GM18498 (cell line): Measurements from ENCODE around the gene TIMM17A.
"Not testable (repeated sequence)": the region's sequence is repeated elsewhere in the genome, so short reads cannot be mapped to it uniquely, and the experiment has no call there.

Source experiments
- ATAC-seq: cut with Tn5 transposase; IDR thresholded peaks from one replicate; pipeline ENCODE4 v1.9.1; 2021; ENCODE audit warnings: mild to moderate bottlenecking, moderate library complexity; ENCODE audit not compliant: unreplicated experiment

The TIMM17A gene

DNA sequence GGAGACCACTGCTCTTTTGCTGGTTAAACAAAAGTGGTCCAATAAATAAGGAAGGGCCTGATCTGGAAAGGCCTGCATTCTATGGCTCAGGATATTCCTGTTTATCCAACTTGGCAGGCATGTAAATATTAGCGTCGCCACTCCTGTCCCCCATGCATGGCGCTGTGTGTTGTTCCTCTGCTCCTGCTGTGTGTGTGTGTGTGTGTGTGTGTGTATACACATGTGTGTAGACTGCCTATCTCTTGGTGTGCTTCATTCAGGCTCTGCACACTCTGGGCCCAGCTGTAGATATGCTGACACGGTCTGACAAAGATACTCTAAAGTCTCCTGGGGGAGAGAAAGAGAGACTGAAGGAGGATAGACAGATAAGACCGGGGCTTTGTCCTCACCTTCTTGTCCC is 15.7 kb upstream of the TIMM17A start:
- no peak for ATAC-seq

DNA sequence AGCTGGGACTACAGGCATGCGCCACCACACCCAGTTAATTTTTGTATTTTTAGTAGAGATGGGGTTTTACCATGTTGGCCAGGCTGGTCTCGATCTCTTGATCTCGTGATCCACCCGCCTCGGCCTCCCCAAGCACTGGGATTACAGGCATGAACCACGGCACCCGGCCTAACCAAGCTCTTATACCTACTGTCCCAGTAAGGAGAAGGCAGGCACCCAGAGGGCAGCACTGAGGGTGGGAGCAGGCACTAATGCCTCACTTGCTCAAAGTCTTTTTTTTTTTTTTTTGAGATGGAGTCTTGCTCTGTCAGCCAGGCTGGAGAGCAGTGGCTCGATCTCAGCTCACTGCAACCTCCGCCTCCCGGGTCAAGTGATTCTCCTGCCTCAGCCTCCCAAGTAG is 15.0 kb upstream of the TIMM17A start:
- ATAC-seq, result not testable (repeated sequence)

DNA sequence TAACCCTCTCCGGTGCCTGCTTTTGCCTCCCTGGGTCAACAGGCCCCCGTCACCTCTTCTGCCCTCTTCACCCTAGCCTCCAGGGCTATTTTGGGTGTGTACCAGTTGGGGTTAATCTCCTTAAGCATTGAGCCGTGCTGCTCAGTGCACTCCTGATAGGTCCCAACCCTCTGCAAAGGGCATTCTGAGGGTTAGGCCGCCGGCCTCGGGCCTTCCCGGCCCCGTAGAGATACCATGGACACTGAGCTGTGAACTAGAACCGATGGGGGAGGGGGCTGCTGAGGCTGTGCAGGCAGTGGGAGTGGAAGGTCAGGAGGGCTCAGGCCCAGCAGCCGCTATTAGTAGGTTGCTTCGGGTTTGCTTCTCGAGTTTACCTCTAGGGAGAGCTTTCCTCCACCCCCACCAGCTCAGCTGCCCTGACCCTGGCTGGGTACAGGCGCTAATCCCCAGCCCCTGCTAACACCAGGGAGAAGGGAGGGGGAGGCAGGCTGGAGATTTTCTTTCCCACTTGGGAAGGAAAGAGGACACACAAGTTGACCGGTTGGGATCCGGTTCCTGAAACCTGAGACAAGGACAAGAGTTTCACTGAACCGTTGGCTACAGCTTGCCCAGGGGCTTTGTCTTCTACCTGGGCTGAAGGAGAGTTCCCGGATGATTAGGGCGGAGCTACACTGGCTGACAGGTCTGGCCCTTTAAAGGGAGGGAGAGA is 13.7 kb upstream of the TIMM17A start:
- ATAC-seq, result no peak

DNA sequence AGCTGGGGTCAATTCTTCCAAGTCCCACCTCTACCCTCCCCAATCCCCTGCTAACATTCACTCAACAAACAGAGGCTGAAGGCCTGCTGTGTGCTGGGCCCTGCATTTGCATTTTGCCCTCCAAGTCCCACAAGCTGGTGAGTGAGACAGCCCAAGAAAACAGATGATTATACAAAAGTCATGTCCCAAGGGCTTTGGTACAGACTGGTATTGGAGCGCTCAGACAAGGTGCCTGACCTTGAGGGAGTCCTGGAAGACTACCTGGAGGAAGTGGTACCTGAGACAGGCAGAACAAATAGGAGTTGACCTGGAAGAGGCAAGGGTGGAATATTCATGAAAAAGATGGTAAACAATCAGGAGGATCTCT is 13.2 kb upstream of the TIMM17A start:
- ATAC-seq, result no peak

DNA sequence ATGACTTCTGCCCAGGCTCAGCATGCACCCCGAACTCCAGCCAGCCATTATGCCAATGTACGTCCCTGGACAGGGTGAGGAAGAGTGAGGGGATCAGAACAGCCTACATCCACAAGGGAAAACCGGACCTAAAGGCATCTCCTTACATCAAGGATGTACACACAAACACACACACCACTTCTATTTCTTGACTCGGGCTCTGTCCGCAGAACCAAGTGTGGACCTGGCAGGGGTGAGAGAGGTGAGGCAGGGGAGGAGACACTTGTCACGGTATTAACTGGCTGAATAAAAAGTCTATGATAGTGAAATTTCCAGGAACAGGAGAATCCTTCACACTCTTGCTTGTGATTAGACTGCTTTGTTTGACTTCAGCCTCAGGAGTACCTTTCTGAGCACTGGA is 11.3 kb upstream of the TIMM17A start:
- ATAC-seq, result no peak

DNA sequence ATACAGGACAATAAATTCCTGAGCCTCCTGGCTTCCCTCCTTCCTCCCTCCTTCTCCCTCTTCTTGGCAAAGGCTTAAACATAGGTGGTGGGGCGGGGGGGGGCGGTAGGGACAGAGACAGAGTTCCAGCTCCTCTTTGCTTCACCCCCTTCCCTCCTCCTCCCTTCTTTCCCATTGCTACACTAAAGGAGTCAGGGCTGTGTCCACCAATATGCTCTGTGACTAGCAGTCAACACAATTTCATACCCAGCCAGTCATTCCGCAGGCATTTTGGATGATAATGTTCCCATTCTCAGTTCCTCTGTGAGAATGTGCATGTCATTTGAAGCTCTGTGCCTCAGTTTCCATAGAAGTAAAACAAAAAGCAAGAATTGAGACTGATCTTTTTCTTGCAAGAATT is 10.7 kb upstream of the TIMM17A start:
- ATAC-seq, result no peak

DNA sequence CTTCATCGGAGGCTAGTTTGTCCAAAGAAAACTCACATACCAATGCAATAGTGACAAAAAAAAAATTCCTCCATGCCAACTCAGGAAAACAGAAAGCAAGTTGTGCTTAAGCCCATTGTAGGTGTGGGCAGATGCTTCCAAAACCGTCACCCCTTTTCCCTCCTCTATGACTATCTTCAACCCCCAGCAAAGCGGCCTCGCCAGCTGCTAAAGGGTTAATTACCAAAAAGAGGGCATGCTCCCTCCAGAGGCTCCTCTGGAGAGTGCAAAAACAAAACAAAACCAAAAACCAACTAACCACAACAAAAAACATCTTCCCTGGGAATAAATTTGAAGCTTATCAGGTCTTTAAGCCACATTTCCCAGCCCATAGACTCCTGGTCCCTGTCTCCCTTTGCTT is 10.1 kb upstream of the TIMM17A start:
- no peak for ATAC-seq

DNA sequence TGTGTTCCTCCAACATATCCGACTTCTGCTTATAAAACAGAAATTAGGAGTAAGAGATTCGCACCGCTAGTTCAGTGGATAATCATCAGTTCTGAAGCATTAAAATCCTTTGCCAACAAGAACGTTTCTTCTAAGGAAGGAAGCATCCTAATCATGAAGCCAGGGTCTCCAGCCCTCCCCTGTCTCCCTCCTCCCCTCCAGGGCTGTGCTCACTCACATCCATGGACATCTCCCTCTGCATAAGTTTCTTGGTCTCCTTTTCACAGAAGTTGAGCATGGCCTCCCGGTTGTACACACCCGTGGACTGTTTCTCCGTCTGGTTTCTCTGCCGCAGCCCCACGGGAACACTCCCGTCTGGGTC is 9.5 kb upstream of the TIMM17A start:
- no peak for ATAC-seq

DNA sequence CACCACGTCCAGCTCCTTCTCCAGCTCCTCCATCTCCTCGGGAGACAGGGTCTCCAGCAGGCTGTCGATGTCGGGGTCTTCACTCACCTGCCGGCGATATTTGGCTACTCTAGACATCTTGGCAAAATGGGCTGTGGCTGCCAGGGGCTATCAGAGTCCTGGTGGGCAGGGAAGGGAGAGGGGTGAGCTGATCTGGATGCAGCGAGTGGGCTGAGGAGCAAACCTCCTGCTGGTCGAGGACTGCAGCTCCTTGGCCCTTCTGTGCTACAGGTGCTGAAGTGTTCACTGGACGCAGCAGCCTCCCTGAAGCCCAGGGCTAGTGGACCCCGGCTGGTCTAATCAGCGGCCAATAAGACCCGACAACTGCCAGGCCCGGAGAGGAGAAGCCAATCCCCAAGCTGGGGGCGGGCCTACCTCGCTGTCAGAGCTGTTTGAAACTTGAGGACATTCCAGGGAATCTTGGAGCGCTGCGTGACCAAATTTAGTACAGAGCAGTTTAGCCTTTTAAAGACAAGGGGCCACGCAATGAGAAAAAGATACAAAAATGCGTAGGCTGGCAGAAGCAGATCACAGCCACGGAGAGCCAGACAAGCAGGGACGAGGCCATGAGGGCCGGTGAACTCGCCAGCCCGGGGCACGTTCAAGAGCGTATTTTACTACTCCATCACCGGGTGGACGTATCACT is 8.9 kb upstream of the TIMM17A start, which contains the start of gene LMOD1:
LMOD1 (minus strand) TSS at position 325 of the 685 bp plus-strand sequence; CDS start at position 117, 208 bp downstream.
- ATAC-seq, result no peak

DNA sequence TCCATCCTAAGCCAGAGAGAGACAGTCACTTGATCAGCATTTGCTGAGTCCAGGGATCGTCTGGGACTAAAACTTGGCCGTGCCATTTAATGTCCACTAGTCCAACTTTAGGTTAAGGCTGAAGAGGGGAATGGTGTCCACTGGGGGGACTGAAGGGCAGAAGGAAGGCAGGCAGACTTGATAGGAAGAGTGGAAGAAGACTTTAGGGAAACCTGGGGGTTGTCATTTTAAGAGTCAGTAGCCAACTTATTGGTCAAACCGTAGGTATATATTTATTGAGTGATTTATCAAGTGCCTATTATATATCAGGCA is 7.7 kb upstream of the TIMM17A start:
- no peak for ATAC-seq

DNA sequence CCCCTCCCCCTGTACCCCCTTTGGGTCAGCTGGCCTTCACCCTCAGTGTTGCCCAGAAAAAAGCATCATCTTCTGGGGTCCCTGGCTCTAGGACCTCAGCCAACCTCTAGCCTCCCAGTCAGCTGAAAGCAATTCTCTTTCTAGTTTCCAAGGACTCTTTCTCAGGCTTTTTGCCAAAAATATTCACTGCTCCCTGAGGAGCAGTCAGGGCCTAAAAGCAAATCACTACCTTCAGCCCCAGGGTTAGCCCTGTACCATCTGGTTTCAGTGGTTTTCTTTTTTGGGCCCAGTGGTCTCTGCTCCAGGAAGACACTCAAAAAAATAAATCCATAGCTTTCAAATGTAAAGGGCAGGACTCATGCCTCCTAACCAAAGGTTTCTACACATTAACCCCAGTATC is 5.8 kb upstream of the TIMM17A start:
- ATAC-seq, result no peak

DNA sequence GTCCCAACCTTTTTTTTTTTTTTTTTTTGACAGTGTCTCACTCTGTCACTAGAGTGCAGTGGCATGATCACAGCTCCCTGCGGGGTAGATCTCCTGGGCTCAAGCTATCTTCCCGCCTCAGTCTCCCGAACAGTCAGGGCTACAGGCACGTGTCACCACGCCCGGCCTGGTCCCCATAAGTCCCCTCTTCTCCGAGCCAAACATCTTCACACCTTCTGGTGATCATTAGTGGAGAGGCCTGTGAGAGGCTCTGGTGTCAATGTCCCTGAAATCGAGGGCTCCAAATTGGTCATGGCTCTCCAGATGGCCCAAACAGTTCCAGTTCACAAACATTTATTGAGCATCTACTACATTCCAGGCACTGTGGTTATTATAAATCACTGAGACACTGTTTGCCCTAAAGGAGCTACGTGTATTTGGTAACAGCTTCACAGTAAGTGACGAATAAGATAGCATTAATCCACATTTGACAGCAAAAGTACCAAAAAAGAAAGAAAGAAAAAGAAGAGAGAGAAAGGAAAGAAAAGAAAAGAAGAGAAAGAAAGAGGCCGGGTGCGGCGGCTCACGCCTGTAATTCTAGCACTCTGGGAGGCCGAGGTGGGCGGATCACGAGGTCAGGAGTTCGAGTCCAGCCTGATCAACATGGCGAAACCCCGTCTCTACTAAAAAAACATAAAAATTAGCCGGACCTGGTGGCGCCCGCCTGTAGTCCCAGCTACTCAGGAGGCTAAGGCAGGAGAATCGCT is 867 bp upstream of the TIMM17A start:
- no peak for ATAC-seq

DNA sequence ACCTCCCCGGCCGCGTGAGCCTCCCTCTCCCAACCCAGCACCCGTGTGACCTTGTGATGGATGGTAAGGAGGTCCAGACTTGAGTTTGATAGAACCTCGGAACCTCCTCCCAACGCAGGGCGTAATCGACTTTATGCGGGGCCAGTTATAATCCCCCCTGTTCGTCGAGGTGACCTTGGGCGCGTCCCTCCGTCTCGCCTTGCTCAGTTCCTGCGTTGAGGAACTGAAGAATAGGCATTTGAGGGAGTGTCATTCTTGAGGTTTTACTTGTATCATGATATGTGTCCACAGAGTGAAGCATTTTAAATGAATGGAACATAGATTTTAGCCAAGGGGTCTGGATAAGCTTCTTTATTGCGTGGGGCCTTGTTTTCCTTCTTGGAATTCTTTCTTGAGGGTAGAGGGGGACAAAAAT is 433 bp downstream of the TIMM17A start:
- peak; percentile 37 for ATAC-seq

DNA sequence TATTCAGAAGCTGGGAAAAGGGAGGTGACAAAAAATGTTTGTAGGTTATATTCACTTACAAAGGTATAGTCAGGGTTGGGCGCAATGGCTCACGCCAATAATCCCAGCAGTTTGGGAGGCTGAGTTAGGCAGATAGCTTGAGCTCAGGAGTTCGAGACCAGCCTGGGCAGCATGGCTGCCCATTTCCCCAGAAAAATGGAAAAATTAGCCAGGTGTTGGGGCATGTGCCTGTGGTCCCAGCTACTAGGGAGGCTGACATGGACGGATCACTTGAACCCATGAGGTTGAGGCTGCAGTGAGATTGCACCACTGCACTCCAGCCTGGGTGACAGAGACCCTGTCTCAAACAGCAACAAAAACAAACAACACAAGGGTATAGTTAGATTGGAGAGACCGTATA is 3.0 kb downstream of the TIMM17A start:
- ATAC-seq, result no peak

DNA sequence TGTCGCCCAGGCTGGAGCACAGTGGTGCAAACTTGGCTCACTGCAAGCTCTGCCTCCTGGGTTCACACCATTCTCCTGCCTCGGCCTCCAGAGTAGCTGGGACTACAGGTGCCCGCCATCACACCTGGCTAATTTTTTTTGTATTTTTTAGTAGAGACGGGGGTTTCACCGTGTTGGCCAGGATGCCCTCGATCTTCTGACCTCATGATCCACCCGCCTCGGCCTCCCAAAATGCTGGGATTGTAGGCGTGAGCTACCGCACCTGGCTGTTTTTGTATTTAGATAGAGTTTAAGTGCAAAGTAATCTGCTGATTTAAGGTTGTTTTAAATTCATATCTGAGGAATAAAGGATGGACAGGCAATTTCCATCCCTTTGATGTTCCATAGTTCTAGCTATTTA is 7.1 kb downstream of the TIMM17A start:
- ATAC-seq, result not testable (repeated sequence)

DNA sequence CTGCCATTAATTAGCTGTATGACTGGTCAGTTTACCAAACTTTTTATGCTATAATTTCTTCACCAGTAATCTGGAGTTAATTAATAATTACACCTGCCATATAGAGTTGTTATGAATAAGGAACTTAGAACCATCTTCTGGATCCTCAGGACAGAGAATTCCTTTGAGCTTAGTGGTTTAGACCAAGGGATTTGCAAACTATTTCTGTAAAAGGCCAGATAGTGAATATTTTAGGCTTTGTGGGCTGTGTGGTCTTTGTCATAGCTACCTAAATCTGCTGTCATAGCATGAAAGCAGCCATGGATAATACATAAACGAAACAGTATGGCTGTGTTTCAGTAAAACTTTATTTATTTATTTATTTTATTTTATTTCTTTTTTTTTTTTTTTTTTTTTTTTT is 9.0 kb downstream of the TIMM17A start:
- no peak for ATAC-seq

DNA sequence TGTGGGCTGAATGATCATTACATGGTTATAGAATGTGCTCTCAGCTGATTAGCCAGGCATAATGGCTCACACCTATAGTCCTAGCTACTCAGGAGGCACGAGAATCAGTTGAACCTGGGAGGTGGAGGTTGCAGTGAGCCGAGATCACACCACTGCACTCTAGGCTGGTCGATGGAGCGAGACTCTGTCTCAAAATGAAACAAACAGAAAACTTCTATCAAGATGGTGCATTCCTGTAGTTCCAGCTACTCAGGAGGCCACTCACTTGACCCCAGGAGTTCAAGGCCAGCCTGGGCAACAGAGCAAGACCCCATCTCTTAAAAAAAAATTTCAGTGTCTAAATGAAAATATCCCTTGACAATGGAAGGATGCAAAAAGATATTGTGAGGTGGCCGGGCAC is 10.9 kb downstream of the TIMM17A start:
- no peak for ATAC-seq

DNA sequence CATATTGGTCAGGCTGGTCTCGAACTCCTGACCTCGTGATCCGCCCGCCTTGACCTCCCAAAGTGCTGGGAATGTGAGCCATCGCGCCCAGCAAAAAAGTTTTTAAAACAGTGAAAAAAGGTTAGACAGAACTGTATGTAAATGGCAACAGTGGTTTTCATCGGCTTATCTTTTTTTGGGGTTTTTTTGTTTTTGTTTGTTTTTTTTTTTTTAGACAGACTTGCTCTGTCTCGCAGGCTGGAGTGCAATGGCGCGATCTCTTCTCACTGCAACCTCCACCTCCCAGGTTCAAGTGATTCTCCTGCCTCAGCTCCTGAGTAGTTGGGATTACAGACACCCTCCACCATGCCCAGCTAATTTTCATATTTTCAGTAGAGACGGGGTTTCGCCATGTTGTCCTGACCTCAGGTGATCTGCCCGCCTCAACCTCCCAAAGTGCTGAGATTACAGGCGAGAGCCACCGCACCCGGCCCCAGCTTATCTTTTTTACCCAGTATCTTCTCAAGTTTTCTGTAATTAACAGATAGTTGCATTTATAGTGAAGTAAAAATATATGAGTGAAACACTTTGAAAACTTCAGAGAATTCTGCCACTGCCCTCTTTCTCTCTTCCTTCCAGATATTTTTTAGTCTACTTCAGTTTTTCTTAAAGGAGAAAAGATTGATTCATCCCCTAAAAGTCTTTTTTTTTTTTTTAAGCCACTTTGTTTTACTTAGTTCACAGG is 13.1 kb downstream of the TIMM17A start:
- no peak for ATAC-seq

DNA sequence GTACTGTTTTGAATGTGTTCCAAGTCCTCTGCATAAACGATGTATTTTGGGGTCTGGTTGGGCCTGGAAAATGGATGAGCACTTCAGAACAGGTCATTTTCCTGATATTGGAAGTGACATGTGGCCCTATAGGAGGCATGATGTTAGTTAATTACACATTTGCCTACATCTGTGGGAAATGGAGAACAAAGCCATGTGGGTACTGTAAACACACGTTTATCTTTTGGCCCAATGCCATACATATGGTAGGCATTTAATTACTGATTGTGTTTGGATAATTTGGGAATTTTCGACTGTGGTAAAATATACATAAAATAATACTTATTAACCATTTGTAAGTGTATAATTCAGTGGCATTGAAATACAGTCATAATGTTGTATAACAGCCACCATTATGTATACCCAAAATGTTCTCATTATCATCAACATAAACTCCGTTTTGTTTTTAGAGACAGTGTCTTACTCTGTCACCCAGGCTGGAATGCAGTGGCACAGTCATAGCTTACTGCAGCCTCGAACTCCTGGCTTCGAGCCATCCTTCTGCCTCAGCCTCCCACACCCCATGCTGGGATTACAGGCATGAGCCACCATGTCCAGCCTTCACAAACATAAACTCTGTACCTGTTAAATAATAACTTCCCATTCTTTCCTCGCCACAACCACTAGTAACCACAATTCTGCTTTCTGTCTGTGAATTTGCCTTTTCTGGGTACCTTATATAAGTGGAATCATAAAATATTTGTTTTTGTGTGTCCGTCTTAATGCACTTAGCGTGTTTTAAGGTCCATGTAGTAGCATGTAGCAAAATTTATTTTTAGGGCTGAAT is 15.2 kb downstream of the TIMM17A start:
- no peak for ATAC-seq

DNA sequence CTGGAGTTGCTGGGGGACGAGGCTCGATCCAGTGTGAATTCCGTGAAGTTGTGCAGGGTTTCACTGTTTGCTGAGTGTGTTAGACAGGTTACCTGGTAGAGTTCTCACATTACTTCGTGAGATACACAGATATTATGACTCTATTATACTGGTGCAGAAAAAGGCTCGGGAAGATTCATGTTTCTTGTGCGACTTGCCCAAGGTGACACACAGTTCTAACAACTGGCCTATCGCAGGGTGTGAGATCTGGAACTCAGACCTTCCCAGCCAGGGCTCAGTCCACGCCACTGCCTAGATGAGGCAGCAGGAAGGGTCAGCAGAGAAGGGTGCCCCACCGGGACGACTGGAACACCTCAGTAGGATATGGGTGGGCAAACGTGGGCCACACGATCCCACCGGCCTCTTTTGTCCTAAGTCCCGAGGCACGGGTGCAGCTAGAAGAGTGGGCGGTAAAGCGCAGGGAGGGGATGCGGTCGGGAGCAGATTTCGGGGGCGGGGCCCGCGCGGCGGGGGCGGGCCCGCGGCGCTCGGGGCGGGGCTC is 26.8 kb downstream of the TIMM17A start:
- no peak for ATAC-seq
